Measurements from ENCODE around the gene RHOF.

DNA sequence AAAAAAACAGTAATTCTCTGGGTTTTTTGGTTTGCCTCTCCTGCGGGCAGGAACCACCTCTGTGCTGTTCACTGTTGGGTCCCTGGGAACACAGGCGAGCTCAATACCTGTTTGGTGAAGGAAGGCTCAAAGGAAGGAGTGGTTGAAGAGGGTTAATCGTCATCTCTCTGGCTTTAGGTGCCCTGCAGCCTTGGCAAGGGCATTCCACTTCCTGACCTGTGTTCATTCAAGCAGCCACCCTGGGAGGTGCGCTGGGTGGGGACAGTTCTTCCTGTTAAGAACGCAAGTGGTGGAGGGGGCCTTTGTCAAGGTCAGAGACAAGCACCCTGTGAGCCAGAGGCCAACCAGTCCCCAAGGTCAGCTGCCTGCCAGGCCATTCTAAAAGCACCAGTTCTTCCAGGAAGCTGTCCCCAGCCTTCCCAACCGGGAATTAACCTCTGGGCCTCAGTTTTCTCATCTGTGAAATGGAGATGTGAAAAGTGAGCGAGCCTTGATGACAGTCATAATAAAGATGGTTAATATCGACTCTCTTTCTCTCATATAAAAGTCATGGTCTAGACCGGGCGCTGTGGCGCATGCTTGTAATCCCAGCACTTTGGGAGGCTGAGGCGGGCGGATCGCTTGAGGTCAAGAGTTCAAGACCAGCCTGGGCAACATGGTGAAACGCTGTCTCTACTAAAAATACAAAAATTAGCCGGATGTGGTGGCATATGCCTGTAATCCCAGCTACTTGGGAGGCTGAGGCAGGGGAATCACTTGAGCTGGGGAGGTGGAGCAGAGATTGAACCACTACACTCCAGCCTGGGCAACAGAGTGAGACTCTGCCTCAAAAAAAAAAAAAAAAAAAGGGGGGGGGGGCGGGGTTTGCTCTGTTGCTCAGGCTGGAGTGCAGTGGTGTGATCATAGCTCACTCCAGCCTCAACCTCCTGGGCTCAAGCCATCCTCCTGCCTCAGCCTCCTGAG is 6.1 kb downstream of the RHOF start:
- TF ChIP-seq, protein P1, sequence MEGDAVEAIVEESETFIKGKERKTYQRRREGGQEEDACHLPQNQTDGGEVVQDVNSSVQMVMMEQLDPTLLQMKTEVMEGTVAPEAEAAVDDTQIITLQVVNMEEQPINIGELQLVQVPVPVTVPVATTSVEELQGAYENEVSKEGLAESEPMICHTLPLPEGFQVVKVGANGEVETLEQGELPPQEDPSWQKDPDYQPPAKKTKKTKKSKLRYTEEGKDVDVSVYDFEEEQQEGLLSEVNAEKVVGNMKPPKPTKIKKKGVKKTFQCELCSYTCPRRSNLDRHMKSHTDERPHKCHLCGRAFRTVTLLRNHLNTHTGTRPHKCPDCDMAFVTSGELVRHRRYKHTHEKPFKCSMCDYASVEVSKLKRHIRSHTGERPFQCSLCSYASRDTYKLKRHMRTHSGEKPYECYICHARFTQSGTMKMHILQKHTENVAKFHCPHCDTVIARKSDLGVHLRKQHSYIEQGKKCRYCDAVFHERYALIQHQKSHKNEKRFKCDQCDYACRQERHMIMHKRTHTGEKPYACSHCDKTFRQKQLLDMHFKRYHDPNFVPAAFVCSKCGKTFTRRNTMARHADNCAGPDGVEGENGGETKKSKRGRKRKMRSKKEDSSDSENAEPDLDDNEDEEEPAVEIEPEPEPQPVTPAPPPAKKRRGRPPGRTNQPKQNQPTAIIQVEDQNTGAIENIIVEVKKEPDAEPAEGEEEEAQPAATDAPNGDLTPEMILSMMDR (IDR thresholded peaks at IDR 0.05; ENCODE audit: low read length), result no peak
- TF ChIP-seq EZH2 (IDR thresholded peaks at IDR 0.05; ENCODE audit: borderline replicate concordance, low read length), result no peak

Measured in OCI-LY1 (cell line).